ENCODE data around the gene SOST. TPM values are rescaled to one million over a fixed set of nuclear protein-coding genes. Genes with fewer than 3 reads are reported as not detected.
A peak's percentile ranks its signal among the peaks of the same experiment; 100 is the strongest.

Gene SOST
- total RNA-seq, 1 experiment from 2014 or later: not detected

DNA sequence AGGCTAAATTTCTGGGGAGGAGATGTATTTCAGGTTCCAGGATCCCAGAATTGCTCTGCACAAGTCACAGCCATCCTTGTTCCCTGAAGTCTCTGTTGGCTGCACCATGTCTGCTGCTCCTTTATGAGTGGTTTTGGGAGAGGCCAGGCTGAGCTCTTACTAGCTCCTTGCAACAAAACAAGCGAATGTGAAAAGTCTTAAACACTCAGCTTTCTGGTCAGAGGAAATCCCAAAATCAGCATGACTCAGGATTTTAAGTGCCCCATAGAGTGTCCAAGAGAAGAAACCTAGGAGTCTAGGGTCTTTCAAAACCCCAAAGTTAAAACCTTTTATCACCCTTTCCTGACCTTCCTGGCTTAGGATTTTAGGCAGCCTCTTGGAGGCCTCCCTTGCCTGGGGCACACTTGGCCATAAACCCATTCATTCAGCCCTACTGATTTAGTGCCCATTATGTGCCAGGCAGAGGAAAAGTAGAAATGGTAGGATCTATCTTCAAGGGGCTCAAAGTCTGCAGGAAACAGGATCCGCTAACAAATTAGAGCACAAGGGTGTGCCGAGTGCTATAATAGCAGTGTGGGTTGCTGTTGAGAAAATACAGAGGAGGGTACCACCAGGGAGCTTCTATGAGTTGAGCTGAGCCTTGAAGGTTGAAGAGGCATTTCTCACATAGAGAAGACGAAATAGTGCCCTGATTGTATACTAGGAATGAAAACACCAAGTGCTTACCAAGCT lies 36.9 kb downstream of the SOST start:
- Mint-ChIP-seq H3K36me3 (ENCODE audit: insufficient read depth, unreplicated experiment) (no peaks in the 10 kb centered on the region), H3K9me3 (ENCODE audit: unreplicated experiment) (no peaks in the 10 kb centered on the region), H3K4me1 (ENCODE audit: insufficient read depth, unreplicated experiment) (peaks cover 6% of the 10 kb centered on the region), H3K4me3 (ENCODE audit: unreplicated experiment) (peak overlapping the region; percentile 70), H3K27ac (ENCODE audit: low read depth, unreplicated experiment) (no peak overlapping the region), H3K27me3 (ENCODE audit: insufficient read depth, unreplicated experiment) (peaks cover 13% of the 10 kb centered on the region)
- intact Hi-C loops (cut with micrococcal nuclease): no loop called here
- peak; percentile 18 for DNase-seq (ENCODE audit: unreplicated experiment)
- TF ChIP-seq, protein P1, sequence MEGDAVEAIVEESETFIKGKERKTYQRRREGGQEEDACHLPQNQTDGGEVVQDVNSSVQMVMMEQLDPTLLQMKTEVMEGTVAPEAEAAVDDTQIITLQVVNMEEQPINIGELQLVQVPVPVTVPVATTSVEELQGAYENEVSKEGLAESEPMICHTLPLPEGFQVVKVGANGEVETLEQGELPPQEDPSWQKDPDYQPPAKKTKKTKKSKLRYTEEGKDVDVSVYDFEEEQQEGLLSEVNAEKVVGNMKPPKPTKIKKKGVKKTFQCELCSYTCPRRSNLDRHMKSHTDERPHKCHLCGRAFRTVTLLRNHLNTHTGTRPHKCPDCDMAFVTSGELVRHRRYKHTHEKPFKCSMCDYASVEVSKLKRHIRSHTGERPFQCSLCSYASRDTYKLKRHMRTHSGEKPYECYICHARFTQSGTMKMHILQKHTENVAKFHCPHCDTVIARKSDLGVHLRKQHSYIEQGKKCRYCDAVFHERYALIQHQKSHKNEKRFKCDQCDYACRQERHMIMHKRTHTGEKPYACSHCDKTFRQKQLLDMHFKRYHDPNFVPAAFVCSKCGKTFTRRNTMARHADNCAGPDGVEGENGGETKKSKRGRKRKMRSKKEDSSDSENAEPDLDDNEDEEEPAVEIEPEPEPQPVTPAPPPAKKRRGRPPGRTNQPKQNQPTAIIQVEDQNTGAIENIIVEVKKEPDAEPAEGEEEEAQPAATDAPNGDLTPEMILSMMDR (IDR thresholded peaks at IDR 0.05; ENCODE audit: unreplicated experiment): no peak
- BruUV-seq (replicated peaks): no TSS peak
- ChIA-PET POLR2A (no interaction called here), CTCF (interaction anchor here (0.5 to 0.9 kb wide), 3 partner anchors 27 to 38 kb away, joined by 3 to 6 read pairs (median 3); no protein-coding TSS in a partner anchor)

- intact Hi-C loops (cut with micrococcal nuclease): no loop called here
- BruUV-seq (replicated peaks): no TSS peak
- ChIA-PET CTCF (interaction anchor here (0.7 kb wide), 1 partner anchor 29 kb away, joined by 3 read pairs; no protein-coding TSS in a partner anchor), POLR2A (no interaction called here)
- H3K27me3 Mint-ChIP-seq (ENCODE audit: insufficient read depth, unreplicated experiment): peaks cover 13% of the 10 kb centered on the region
- H3K4me3 Mint-ChIP-seq (ENCODE audit: unreplicated experiment): peak overlapping the region; percentile 70
- no peaks in the 10 kb centered on the region for H3K36me3 Mint-ChIP-seq (ENCODE audit: insufficient read depth, unreplicated experiment)
- H3K9me3 Mint-ChIP-seq (ENCODE audit: unreplicated experiment): no peaks in the 10 kb centered on the region
- no peak overlapping the region for H3K27ac Mint-ChIP-seq (ENCODE audit: low read depth, unreplicated experiment)
- no peak for DNase-seq (ENCODE audit: unreplicated experiment)
- TF ChIP-seq, protein P1 (IDR thresholded peaks at IDR 0.05; ENCODE audit: unreplicated experiment): no peak
- peaks cover 6% of the 10 kb centered on the region for H3K4me1 Mint-ChIP-seq (ENCODE audit: insufficient read depth, unreplicated experiment)
These were observed 38.1 kb downstream of the SOST start for GRCh38 chr17:43720311-43721060.

DNA sequence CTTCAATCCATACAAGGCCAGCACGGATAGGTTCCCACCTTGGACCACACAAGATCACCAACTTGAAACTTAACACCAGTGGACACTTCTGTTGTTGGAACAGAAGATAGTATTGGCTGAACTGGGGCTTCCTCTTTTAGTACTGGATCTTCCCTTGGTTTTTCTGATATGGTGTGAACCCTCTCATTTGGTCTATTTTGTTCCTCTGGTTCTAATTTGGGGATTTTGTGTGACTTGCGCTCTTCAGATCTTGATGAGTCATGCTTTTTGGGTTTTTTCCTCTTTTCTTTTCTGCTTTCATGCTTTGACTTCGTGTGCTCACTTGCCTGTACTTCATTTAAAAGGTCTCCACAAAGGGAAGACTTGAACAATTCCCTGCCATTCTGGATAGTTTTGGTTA lies 39.0 kb downstream of the SOST start:
- peaks cover 8% of the 10 kb centered on the region for H3K4me1 Mint-ChIP-seq (ENCODE audit: insufficient read depth, unreplicated experiment)
- no peak for DNase-seq (ENCODE audit: unreplicated experiment)
- ChIA-PET CTCF (no interaction called here), POLR2A (no interaction called here)
- H3K4me3 Mint-ChIP-seq (ENCODE audit: unreplicated experiment): peak overlapping the region; percentile 70
- H3K27me3 Mint-ChIP-seq (ENCODE audit: insufficient read depth, unreplicated experiment): peaks cover 16% of the 10 kb centered on the region
- H3K27ac Mint-ChIP-seq (ENCODE audit: low read depth, unreplicated experiment): no peak overlapping the region
- BruUV-seq (replicated peaks): no TSS peak
- TF ChIP-seq, protein P1 (IDR thresholded peaks at IDR 0.05; ENCODE audit: unreplicated experiment): no peak
- H3K9me3 Mint-ChIP-seq (ENCODE audit: unreplicated experiment): no peaks in the 10 kb centered on the region
- no peaks in the 10 kb centered on the region for H3K36me3 Mint-ChIP-seq (ENCODE audit: insufficient read depth, unreplicated experiment)
- intact Hi-C loops (cut with micrococcal nuclease): no loop called here

- DNase-seq (ENCODE audit: unreplicated experiment): no peak
- Mint-ChIP-seq H3K4me1 (ENCODE audit: insufficient read depth, unreplicated experiment) (peaks cover 15% of the 10 kb centered on the region), H3K36me3 (ENCODE audit: insufficient read depth, unreplicated experiment) (no peaks in the 10 kb centered on the region), H3K27me3 (ENCODE audit: insufficient read depth, unreplicated experiment) (peaks cover 24% of the 10 kb centered on the region), H3K27ac (ENCODE audit: low read depth, unreplicated experiment) (no peak overlapping the region), H3K9me3 (ENCODE audit: unreplicated experiment) (no peaks in the 10 kb centered on the region), H3K4me3 (ENCODE audit: unreplicated experiment) (no peak overlapping the region)
- TF ChIP-seq, protein P1 (IDR thresholded peaks at IDR 0.05; ENCODE audit: unreplicated experiment): no peak
- BruUV-seq (replicated peaks): no TSS peak
- POLR2A ChIA-PET: no interaction called here
- CTCF ChIA-PET: no interaction called here
- intact Hi-C loops (cut with micrococcal nuclease): no loop called here
These were observed 40.0 kb downstream of the SOST start for GRCh38 chr17:43718544-43718943.

All from MCF 10A (cell line).